HG03039 (cell line): ENCODE results near the gene ARHGEF37.
"Not testable (repeated sequence)": the region's sequence is repeated elsewhere in the genome, so short reads cannot be mapped to it uniquely, and the experiment has no call there.

Experiments used
- ATAC-seq: cut with Tn5 transposase; IDR thresholded peaks from one replicate; pipeline ENCODE4 v1.9.1; 2021; ENCODE audit warnings: mild to moderate bottlenecking, moderate library complexity; ENCODE audit not compliant: unreplicated experiment

Gene ARHGEF37

DNA sequence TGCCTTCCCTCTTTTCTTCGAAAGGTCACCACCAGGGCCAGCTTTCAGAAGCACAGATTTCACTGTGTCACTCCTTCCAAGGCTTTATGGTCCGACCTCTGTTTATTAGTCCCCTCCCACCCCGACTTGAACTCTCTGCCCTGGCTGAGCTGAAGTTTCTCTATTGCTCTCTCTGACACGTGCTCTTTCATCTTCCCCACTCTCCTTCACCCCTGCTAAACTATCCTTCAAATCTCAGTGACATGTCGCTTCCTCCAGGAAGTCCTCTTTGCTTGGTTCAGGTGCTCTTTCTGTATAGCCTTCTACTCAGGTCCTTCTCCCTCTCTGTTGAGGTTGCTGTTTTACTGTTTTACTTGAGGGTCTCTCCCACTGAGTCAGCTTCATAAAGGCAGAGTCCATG is 64.4 kb downstream of the ARHGEF37 start:
- ATAC-seq = no peak

DNA sequence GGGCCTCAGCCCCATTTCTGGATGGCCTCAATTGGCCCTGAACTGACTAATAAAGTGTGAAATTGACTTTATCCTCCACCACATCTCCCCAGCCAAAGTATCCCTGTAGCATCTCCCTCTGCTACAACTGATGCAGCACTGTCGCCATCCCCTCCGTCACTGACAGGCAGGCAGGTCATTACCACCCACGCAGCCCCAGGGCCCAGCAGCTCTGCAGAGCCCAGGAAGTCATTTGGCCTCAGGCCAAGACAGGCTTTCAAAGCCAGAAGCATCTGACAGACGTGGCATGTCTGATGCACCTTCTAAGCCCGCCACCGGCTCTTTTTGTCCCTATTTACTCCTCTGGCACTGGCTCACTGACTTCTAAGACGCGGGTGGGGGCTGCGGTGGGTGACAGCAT is 65.3 kb downstream of the ARHGEF37 start:
- ATAC-seq = no peak

DNA sequence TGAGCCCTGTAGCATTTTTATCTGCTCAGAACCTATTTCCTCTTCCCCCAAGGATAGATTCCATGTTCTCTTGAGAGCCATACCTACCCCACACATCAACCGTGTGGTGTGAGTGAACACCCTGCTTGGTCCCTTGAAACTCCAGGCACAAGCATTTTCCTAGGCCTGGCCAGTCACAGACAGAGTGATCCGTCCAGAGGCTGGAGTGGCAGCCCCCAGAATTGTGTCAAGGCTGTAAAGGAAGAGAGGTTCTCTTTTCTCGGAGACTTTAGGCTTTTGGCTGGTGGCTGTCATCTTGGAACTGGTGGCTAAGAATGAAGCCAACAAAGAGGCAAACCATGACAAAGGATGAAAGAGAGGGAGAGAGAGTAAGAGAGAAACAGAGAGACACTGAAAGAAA is 66.0 kb downstream of the ARHGEF37 start:
- ATAC-seq = no peak

DNA sequence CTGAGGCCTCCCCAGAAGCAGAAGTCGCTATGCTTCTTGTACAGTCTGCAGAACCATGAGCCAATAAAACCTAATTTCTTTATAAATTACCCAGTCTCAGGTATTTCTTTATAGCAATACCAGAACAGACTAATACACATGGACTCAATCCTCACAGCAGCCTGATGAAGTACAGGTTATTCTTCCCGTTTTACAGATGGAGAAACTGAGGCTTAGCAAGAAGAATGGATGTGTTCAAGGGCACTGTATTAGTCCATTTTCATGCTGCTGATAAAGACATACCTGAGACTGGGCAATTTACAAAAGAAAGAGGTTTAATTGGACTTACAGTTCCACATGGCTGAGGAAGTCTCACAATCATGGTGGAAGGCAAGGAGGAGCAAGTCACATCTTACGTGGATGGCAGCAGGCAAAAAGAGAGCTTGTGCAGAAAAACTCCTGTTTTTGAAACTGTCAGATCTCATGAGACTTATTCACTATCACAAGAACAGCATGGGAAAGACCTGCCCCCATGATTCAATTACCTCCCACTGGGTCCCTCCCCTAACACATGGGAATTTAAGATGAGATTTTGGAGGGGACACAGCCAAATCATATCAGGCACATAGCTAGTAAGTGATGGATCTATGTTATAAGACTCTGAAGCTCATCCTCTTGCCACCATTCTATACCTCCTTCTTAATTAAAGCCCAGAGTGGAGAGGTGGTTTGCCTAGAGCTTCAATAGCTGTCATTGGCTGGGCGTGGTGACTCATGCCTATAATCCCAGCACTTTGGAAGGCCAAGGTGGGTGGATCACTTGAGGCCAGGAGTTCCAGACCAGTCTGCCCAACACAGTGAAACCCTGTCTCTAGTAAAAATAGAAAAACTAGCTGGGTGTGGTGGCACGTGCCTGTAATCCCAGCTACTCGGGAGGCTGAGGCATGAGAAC is 67.4 kb downstream of the ARHGEF37 start:
- ATAC-seq = not testable (repeated sequence)

DNA sequence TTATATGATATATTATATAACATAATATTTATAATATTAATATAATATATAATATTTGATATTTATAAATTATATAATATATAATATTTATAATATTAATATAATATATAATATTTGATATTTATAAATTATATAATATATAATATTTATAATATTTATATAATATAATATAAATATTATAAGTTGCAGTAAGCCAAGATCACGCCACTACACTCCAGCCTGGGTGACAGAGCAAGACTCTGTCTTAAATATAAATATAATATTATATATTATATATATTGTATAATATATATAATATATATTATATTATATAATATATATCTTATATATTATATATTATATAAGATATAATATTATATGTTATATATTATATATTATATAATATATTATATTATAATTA is 68.4 kb downstream of the ARHGEF37 start:
- not testable (repeated sequence) for ATAC-seq

DNA sequence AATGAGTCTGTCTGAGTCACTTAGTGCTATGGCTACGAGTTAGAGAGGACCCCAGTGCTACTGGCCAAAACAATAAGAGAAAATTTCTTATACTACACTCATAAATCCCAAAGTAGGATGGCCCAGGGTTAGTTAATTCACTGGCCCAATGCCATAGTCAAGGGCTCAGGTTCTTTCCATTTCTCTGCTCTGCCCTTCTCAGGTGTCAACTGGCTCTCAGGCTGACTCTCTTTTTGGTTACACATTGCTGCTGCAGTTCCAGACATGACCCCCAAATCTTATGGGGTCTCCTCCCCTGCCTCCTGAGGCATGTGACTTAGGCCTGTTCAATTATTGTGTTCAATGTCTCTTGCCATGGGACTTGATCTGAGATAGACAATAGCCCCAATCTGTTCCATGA is 70.4 kb downstream of the ARHGEF37 start:
- no peak for ATAC-seq

DNA sequence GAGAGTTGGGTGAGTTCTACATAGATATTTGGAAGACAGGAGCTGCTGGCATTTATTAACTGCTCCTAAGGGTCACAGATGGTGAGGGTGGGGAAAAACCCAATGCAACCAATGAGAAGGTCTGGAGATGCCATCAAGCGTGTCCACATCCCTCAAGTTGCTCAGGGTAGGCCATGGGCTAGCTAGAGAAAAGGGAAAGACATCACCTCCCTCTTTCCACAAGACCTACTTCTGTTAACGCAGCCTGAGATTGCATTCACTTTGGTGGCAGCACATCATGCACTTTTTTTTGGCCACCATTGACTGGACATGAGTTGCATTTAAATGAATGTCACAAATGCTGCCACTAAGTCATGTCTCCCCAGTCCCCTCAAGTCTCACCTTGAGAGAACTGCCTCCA is 71.4 kb downstream of the ARHGEF37 start:
- no peak for ATAC-seq

DNA sequence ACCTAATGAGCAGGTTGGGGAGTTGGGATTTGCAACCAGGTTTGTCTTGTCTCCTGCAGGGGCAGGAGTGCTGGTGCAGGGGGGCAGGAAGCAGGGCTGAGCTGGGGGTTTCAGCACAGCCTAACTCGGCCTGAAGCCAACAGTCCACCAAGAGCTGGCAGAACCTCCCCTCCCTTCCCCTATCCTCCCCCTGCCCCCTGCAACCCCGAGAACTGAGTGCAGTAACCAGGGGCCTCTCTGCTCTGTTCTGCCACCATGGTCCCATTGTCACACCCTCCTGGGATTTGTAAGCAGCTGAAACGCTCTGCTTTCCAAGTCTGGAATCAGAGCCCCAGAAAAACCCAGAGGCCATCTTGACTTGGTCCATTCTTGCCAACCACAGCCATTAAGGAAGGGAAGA is 72.9 kb downstream of the ARHGEF37 start:
- ATAC-seq = no peak

DNA sequence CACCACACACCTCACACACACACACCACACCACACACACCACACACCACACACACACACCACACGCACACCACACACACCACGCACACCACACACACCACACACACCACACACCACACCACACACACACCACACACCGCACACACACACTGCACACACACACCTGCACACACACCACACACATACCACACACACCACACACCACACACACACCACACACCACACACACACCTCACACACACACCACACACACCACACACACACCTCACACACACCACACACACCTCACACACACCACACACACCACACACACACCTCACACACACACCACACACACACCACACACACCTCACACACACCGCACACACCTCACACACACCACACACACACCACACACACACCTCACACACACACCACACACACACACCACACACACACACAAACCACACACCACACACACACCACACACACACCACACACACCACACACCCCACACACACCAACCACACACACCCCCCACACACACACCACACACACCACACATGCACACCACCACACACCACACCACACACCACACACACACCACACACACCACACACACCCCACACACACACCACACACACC is 73.7 kb downstream of the ARHGEF37 start:
- no peak for ATAC-seq

DNA sequence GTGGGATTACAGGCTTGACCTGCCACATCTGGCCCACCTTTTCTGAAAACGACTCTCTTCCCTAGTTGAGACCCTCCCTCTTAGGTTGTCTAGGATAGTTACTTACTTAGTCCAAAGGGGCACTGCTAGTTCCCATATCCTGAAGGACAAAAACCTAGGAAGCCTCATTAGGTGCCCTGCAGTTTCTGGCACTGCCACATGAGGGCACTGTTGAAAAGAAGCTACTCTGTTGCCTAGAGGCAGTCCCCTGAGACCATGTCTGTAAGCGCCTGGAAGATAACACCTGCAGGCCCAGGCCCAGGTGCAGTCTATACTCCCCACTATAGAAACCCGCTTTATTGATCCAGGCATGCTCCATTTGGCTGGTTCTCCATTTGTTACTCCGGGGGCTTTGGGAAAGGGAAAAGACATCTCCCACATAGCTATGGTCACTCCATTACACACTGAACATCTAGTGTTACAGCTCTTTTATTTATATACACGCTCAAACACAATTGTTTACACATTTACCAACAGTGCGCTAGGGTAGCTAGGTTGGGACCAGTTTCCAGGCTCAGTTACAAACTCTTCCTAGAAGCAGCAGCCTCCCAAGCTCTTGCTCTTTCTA is 75.4 kb downstream of the ARHGEF37 start:
- no peak for ATAC-seq

DNA sequence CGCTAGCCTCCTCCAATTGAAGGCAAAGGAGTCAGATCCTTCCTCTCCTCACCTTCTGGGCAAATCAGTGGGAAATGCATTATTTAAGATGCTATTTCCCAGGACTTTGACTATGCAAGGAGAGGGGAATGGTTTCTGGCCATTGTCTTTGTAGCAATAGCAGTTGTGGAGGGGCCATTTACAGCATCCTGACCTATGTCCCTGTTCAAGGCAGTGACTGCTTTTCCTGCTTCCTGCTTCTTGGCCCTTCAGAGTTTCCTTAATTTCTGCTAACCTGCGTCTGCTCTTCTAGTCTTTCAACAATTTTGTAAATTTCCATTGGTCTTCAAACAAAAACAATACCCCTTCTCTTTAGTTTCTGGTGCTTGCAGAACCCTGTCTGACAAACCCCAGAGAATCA is 76.0 kb downstream of the ARHGEF37 start:
- no peak for ATAC-seq

DNA sequence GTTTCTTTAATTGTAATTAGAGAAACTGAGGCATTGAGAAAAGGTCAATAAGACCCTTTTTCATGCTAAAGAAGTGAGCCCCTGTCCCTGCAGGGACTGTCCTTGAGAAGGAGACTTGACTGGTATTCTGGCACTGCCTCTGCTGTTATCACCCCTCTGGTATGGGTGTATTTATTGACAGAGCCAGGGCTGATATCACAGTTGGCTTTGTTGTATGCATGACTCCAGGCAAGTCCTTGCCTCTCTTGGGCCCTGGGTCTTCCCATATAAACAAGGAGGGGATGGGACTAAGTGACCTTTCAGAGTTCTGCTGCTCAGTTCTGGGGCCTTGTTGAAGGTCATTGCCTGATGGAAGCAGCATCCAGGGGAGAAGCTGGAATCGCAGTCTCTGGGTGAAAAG is 77.0 kb downstream of the ARHGEF37 start:
- ATAC-seq = no peak

DNA sequence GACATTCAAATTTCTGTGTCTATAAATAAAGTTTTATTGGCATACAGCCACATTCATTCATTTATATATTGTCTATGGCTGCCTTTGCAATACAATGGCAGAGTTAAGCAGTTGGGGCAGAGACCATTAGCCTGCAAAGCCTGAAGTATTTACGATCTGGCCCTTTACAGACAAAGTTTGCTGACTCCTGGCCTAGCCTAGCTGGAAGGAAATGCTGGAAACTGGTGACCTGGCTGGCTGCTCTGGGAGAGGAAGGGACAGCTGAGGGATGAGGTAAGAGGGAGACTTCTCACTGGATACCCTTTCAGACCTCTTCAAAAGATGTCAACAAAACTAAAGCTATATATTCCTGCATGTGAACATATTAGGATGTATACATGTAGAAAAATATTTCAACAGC is 82.8 kb downstream of the ARHGEF37 start:
- no peak for ATAC-seq

DNA sequence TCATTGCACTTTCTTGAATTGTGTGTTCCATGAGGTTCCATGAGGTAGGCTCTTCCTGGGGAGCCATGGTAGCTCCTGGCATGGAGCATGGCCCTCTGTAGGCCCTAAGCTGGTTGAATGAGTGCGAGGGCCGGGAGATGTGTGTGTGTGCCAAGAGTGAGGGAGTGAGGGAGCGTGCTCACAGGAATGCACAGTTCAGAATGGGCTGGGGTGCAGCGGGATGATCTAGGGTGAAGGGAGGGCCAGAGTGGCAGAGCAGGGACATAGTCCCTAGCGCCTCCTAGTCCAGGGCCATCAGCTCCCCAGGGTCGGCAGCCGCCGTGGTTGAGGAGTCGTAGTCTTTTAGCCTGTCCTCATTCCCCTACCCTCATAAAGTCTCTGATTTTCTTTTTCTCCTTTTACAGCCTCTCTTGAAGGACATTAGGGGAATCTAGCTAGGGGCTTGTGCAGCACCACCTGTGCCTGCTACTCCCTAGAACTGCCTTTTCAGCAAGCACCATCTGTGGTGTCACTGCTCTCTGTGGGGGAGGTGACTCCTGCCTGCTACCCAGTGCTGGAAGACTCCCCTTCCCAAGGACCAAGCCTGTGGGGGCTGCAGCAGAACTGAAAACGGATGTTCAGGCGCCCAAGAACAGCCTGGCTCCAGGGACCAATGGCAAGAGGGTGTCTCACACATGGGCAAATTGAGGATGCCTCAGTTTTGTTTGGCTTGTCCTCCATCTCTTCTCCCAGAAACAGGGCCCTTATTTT is 83.5 kb downstream of the ARHGEF37 start:
- ATAC-seq = no peak

DNA sequence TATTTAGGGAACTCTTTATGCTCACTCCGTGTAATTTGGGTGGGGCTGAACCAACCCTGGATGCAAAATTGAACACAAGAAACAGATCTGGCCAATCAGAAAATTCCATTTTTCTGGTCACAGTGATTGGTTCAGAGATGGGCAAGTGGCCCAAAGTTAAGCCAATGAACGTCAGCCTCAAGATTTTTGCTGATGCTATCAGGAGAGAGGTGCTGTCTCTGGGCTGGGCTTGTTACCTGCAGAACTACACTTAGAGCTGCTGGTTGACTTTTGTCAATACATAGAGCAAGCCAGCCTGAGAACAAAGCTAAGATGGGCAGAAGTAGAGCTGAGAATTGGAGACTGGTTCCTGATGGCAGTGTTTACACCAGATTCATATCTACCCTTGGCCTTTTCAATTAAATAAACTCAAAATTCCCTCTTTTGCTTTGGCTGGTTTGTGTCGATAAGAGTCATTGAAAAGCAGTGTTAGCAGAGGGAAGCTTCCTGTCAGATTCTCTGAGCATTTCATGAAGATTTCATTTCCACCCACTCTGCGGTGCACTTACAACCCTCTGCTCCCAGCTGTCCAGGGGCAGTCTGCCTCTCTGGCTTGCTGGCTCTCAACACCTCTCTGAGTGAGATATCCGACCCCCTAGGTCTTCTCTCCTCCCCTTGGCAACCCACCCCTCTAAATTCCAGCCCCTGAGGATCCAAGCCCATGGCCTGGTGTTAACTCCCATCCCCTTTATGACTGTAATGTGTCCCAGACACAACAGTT is 84.3 kb downstream of the ARHGEF37 start:
- no peak for ATAC-seq

DNA sequence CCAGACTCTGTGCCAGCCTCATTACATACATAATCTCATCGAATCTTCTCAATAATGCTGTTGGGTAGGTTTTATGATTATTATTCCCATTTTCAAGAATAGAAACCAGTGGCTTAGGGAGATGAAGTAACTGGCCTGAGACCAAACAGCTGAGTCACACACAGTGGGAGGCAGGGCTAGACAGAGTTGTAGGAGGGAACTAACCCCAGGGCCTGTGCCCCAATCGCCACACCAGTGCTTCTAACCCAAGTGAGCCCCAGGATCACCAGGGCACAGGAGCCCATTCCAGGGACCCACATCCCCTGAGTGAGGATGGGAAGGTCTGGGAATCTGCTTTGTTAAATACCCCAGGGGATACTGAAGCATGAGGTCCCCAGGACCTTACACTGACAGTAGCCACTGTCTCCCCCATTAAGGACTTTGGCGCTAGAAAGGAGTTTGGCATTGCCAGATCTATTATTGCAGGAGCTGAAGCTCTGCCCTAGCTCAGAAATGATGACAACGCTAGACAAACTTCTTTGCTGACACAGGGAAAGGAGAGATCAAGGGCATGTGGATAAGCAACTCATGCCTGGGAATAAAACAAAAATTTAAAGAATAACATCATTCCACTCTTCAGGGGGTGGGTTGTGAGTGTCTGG is 85.0 kb downstream of the ARHGEF37 start:
- no peak for ATAC-seq

DNA sequence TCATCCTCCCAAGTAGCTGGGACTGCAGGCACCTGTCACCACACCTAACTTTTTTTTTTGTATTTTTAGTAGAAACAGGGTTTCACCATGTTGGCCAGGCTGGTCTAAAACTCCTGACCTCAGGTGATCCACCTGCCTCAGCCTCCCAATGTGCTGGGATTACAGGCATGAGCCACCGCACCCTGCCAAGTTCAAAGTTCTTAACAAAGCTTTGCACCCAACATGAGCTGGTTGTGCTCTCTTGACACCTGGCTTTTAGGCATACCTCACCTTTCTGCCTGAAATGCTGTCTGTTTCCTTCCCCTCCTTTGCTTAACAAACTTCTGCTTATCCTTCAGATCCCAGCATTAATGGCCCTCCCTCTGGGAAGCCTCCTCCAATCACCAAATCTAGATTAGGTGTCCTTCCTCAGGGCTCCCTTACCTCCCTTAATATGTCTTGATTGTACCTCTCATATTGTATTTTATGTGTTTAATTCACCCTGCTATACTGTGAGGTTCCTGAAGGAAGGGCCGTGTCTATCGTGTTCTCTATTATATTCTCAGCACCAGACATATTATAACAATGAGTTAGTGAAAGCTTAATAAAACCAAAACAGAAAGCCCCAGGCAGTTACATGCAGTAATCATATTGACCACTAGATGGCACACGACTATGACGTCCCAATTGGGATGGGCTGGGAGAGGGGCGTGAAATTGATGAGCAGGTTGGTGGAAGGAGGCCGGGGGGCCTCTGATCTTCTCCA is 86.0 kb downstream of the ARHGEF37 start:
- ATAC-seq = no peak

DNA sequence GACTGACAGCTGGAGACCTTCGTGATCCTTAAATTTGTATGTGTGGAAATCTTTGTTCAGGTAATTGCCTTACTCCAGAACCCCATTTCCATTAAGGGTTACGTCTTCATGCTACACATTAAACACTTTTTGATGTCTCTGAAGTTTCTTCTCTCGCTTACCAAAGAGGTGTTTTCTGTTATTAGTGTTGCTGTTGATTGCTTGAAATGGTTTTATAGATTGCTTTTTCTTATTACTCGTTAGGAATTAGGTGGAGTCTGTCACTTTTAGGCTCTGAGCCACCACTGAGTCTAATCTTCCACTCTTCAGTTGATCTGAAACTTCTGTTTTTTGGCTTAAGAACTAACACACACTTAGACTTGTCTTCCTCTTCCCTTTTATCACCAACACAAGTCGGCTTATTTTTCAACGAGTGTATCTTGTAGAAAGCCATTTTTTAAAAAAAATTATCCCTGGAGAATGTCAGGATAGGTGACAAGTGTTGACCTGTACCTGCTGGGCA is 86.6 kb downstream of the ARHGEF37 start:
- no peak for ATAC-seq

DNA sequence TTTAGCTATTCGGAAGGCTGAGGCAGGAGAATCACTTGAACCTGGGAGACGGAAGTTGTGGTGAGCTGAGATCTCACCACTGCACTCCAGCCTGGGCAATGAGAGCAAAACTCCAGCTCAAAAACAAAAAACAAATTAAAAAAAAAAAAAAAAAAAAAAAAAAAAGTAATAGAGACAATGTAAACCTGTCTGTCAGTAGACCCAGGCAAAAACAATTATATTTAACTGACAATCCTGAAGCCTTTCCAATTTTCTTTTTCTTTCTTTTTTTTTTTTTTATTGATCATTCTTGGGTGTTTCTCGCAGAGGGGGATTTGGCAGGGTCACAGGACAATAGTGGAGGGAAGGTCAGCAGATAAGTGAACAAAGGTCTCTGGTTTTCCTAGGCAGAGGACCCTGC is 88.0 kb downstream of the ARHGEF37 start:
- not testable (repeated sequence) for ATAC-seq
